HG03280 (cell line): ENCODE results near the gene CCL3.

Experiments used
- ATAC-seq: cut with Tn5 transposase; IDR thresholded peaks from one replicate; pipeline ENCODE4 v1.9.1; 2021; ENCODE audit warnings: mild to moderate bottlenecking, moderate library complexity; ENCODE audit not compliant: unreplicated experiment

The CCL3 gene

DNA sequence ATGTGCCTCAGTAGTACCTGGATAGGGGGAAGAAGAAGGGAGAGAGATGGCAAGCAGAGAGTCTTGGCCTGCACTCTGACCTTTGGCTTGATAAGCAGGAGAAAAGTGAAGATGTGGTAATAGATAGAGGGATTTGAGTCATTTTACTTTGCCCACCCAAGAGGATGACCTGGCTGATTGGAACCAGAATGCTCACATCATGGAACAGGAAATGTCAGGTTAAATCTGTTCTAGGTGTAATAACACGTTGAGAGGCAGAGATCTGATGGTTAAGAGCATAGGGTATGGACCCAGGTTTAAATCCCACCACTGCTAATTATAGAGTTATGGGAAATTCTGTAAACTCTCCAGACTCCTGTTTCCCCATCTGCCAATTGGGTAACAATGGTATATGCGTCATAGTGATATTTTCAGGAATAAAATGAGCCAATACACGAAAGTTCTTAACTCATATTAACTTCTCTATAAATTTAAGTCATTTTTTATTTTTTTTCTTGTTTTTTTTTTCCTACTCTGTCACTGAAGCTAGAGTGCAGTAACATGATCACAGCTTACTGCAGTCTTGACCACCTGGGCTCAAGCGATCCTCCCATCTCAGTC, 33.9 kb downstream of the CCL3 start:
- ATAC-seq, result no peak

DNA sequence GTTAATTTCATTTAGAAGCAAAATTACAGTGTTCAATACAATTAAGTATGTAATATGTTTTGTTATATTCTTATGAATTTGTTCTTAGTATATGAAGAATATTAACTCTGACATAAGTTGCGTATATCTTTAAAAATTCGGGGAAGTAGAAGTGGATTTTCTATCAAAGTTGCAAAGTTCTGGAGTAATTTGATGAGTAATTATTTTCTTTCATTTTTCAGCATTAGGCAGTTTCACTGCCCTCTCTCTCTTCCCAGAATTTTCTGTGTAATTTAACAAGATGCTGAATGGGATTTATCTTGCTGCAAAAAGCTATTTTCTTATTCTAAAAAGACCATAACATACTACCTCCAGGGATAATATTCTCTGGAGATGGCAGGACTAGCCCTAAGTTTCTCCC, 34.8 kb downstream of the CCL3 start:
- ATAC-seq, result no peak

DNA sequence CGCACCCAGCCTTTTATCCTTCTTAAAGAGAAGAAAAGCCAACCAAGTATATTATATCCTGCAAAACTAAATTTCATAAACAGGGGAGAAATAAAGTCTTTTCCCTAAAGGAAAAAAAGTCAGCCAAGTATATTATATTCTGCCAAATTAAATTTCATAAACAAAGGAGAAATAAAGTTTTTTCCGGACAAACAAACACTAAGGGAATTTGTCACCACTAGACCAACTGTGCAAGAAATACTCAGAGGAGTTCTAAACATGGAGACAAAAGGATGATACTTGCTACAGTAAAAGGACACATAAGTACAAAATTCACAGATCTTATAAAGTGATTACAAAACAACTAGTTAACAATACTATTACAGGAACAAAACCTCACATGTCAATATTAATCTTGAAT, 40.3 kb downstream of the CCL3 start:
- no peak for ATAC-seq

DNA sequence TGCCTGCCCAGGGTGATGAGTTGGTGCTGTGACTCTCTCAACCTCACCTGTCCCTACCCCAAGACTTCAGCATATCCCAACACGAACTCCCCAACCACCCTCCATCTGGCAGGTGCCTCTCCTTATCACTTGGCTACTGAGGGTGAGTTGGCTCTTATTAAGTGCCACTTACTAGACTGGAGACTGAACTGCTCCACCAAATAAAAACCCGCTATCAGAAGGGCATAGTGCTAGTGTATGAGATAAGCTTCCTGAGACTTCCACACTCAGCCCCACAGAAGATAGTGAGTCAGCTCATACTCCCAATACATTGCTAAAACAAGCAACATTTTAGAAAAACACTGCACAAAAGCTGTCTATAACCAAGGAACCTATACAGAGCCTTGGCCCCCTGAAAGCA, 41.9 kb downstream of the CCL3 start:
- ATAC-seq, result no peak
